H9 (cell line): ENCODE results near the gene CASP8AP2. TPM values are rescaled to one million over a fixed set of nuclear protein-coding genes. Genes with fewer than 3 reads are reported as not detected.

Source experiments
- DNase-seq: peaks from one replicate; pipeline ENCODE4 v3.0.0-alpha.2; 2017
- H2AFZ ChIP-seq: one replicate; pipeline ENCODE4 v1.6.1; 2013; ENCODE audit warnings: mild to moderate bottlenecking, low read length, control low read depth, moderate library complexity
- H2AK5ac ChIP-seq: 2 replicates; pipeline ENCODE4 v1.6.1; 2013; ENCODE audit warnings: low read length, control low read depth, mixed read lengths; ENCODE audit not compliant: insufficient read length
- H2BK120ac ChIP-seq: one replicate; pipeline ENCODE4 v1.6.1; 2013; ENCODE audit warnings: low read depth, mild to moderate bottlenecking, low read length, control low read depth, inconsistent platforms; ENCODE audit not compliant: poor library complexity, severe bottlenecking
- H2BK12ac ChIP-seq: 2 replicates; pipeline ENCODE4 v1.6.1; 2013; ENCODE audit warnings: low read length, control low read depth, mixed read lengths, low read depth; ENCODE audit not compliant: insufficient read length
- H2BK15ac ChIP-seq: 2 replicates; pipeline ENCODE4 v1.6.1; 2013; ENCODE audit warnings: low read depth, low read length, control low read depth
- H2BK20ac ChIP-seq: one replicate; pipeline ENCODE4 v1.6.1; 2013; ENCODE audit warnings: low read depth, mild to moderate bottlenecking, low read length, control low read depth, inconsistent platforms; ENCODE audit not compliant: poor library complexity, severe bottlenecking
- H2BK5ac ChIP-seq: 2 replicates; pipeline ENCODE4 v1.6.1; 2013; ENCODE audit warnings: low read length, control low read depth, mixed read lengths; ENCODE audit not compliant: insufficient read length
- H3K14ac ChIP-seq: 2 replicates; pipeline ENCODE4 v1.6.1; 2013; ENCODE audit warnings: low read length, control low read depth; ENCODE audit not compliant: insufficient read depth
- H3K18ac ChIP-seq: 2 replicates; pipeline ENCODE4 v1.6.1; 2013; ENCODE audit warnings: low read depth, mild to moderate bottlenecking, mixed read lengths, low read length, control low read depth; ENCODE audit not compliant: insufficient read length
- H3K23ac ChIP-seq: 2 replicates; pipeline ENCODE4 v1.6.1; 2013; ENCODE audit warnings: low read length, control low read depth, mixed read lengths, low read depth; ENCODE audit not compliant: insufficient read length
- H3K23me2 ChIP-seq: 2 replicates; pipeline ENCODE4 v1.6.1; 2013; ENCODE audit warnings: low read depth, mild to moderate bottlenecking, mixed read lengths, low read length, control low read depth; ENCODE audit not compliant: insufficient read length, poor library complexity, severe bottlenecking
- H3K27ac ChIP-seq: 2 replicates; pipeline ENCODE4 v1.5.1; 2013; ENCODE audit warnings: low read length, control low read depth, mixed read lengths, low read depth; ENCODE audit not compliant: insufficient read length
- H3K27me3 ChIP-seq: 2 replicates; pipeline ENCODE4 v1.6.1; 2013; ENCODE audit warnings: low read length, control low read depth, inconsistent platforms; ENCODE audit not compliant: insufficient read depth
- H3K4ac ChIP-seq: 2 replicates; pipeline ENCODE4 v1.6.1; 2013; ENCODE audit warnings: low read depth, mild to moderate bottlenecking, control low read depth, inconsistent platforms, low read length, moderate library complexity
- H3K4me1 ChIP-seq: 2 replicates; pipeline ENCODE4 v1.6.1; 2013; ENCODE audit warnings: low read length, control low read depth, inconsistent platforms; ENCODE audit not compliant: insufficient read depth
- H3K4me2 ChIP-seq: 2 replicates; pipeline ENCODE4 v1.6.1; 2013; ENCODE audit warnings: low read length, control low read depth, mixed read lengths; ENCODE audit not compliant: insufficient read length, insufficient read depth
- H3K56ac ChIP-seq: 2 replicates; pipeline ENCODE4 v1.6.1; 2013; ENCODE audit warnings: low read depth, mild to moderate bottlenecking, mixed read lengths, low read length, control low read depth; ENCODE audit not compliant: insufficient read length
- H3K79me1 ChIP-seq: 2 replicates; pipeline ENCODE4 v1.6.1; 2013; ENCODE audit warnings: low read depth, mild to moderate bottlenecking, moderate library complexity, low read length, control low read depth, inconsistent platforms; ENCODE audit not compliant: insufficient read depth, poor library complexity, severe bottlenecking
- H3K79me2 ChIP-seq: 2 replicates; pipeline ENCODE4 v1.6.1; 2013; ENCODE audit warnings: low read length, control low read depth, inconsistent platforms; ENCODE audit not compliant: insufficient read depth
- H3K9ac ChIP-seq: 2 replicates; pipeline ENCODE4 v1.6.1; 2013; ENCODE audit warnings: low read length, control low read depth, mixed read lengths; ENCODE audit not compliant: insufficient read length; ENCODE audit errors: extremely low read depth
- H3K9me3 ChIP-seq: one replicate; pipeline ENCODE4 v1.6.1; 2013; ENCODE audit warnings: low read depth, low read length, inconsistent platforms; ENCODE audit not compliant: control insufficient read depth
- H3T11ph ChIP-seq: one replicate; pipeline ENCODE4 v1.6.1; 2013; ENCODE audit warnings: mild to moderate bottlenecking, low read length, control low read depth, inconsistent platforms
- H4K20me1 ChIP-seq: one replicate; pipeline ENCODE4 v1.6.1; 2013; ENCODE audit not compliant: control insufficient read depth, insufficient read length, insufficient read depth
- H4K5ac ChIP-seq: 2 replicates; pipeline ENCODE4 v1.6.1; 2013; ENCODE audit warnings: low read depth, mild to moderate bottlenecking, mixed read lengths, low read length, control low read depth; ENCODE audit not compliant: insufficient read length
- H4K8ac ChIP-seq: replicated peaks from 2 replicates; pipeline ENCODE4 v1.6.1; 2013; ENCODE audit warnings: low read length, control low read depth, mixed read lengths, low read depth; ENCODE audit not compliant: insufficient read length
- H4K91ac ChIP-seq: 2 replicates; pipeline ENCODE4 v1.6.1; 2013; ENCODE audit warnings: low read depth, mild to moderate bottlenecking, moderate library complexity, mixed read lengths, low read length, control low read depth; ENCODE audit not compliant: insufficient read length
- H3K27ac Mint-ChIP-seq, 3 experiments: 2 replicates in 2 of 3; 3 replicates in 1 of 3; pipeline ENCODE4 v1.8.0; 2020 to 2021; ENCODE audit warnings: mixed read lengths in 3 of 3, mild to moderate bottlenecking in 1 of 3, moderate library complexity in 1 of 3
- H3K27me3 Mint-ChIP-seq: 2 replicates; pipeline ENCODE4 v1.8.0; 2021; ENCODE audit warnings: low read depth, mild to moderate bottlenecking, moderate library complexity, mixed read lengths
- H3K36me3 Mint-ChIP-seq, 3 experiments: 2 replicates in 2 of 3; 3 replicates in 1 of 3; pipeline ENCODE4 v1.8.0; 2020 to 2021; ENCODE audit warnings: low read depth in 3 of 3, mixed read lengths in 3 of 3; ENCODE audit not compliant: insufficient read depth in 1 of 3
- H3K4me1 Mint-ChIP-seq, 2 experiments: 2 replicates each; pipeline ENCODE4 v1.8.0; 2020; ENCODE audit warnings: mixed read lengths in 2 of 2
- H3K4me3 Mint-ChIP-seq, 2 experiments: 2 replicates in 1 of 2; 3 replicates in 1 of 2; pipeline ENCODE4 v1.8.0; 2020 to 2021; ENCODE audit warnings: mild to moderate bottlenecking in 2 of 2, mixed read lengths in 2 of 2, moderate library complexity in 1 of 2
- H3K9me3 Mint-ChIP-seq, 2 experiments: 2 replicates in 1 of 2; 3 replicates in 1 of 2; pipeline ENCODE4 v1.8.0; 2020; ENCODE audit warnings: mild to moderate bottlenecking in 2 of 2, mixed read lengths in 2 of 2, moderate library complexity in 1 of 2
- WGBS: extraction: QIAGEN DNeasy Blood & Tissue Kit; methylation state at CpG from one replicate; pipeline ENCODE4 v1.1.7; 2013; ENCODE audit warnings: missing lambda C conversion rate, low lambda C conversion rate, mixed read lengths; ENCODE audit not compliant: insufficient read length; ENCODE audit errors: extremely low coverage; 5-methylcytosine and 5-hydroxymethylcytosine counted together
- total RNA-seq: library from RNA; stranded (reverse); gene quantifications from 2 replicates; pipeline ENCODE4 v1.2.1, GENCODE V29; 2021
- TF ChIP-seq, protein P1 (sequence below): fragments of 200-600 bp; sonication (generic); conservative IDR thresholded peaks from 3 replicates; pipeline ENCODE4 v1.8.0; 2021; ENCODE audit warnings: antibody characterized with exemption, mild to moderate bottlenecking

Gene CASP8AP2
- total RNA-seq, 1 experiment from 2014 or later, result 33.6 TPM

DNA sequence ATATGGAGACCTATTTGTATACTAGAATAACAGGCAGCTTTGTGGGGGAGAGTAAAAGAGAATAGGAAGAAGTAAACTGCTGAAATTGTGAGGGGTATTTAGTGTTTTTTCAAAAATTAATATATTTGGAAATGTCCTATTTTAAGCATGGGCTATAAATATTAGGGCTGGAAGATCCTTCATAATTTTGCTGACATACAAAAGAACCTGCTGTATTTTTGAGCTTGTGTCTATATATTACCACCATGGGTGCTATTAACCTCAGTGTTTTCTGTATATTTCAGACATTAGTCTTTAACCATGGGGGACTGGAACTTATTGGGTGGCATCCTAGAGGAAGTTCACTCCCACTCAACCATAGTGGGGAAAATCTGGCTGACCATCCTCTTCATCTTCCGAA, 64.5 kb downstream of the CASP8AP2 start, which contains the start of gene GJA10:
TSS of gene GJA10 (plus strand) at position 301 of the 400 bp plus-strand sequence. CDS start at position 301, 0 bp downstream.
- Mint-ChIP-seq H3K4me1 (peaks cover 37 to 38% of the 10 kb centered on the region in 2 experiments), H3K9me3 (no peaks in the 10 kb centered on the region; a peak in 1 of 5 replicates), H3K36me3 (no peaks in the 10 kb centered on the region), H3K27ac (no peak within 1 kb of the TSS), H3K4me3 (no peak within 1 kb of the TSS), H3K27me3 (peaks cover 61% of the 10 kb centered on the region)
- H3K27ac ChIP-seq, result no peak within 1 kb of the TSS
- H3K23me2 ChIP-seq, result no peaks in the 10 kb centered on the region
- no peak within 1 kb of the TSS for H2BK5ac ChIP-seq
- no peak within 1 kb of the TSS for H3K9ac ChIP-seq
- WGBS, result no CpG with 5 or more reads among the region's 1 CpG
- H4K20me1 ChIP-seq, result no peaks in the 10 kb centered on the region
- no peak within 1 kb of the TSS for H2AFZ ChIP-seq
- H3K18ac ChIP-seq, result no peak within 1 kb of the TSS
- H3K79me2 ChIP-seq, result no peaks in the 10 kb centered on the region
- H2BK12ac ChIP-seq, result no peak within 1 kb of the TSS
- H4K8ac ChIP-seq, result no peak within 1 kb of the TSS
- no peak within 1 kb of the TSS for H3K23ac ChIP-seq
- no peaks in the 10 kb centered on the region for H3K9me3 ChIP-seq
- no peak within 1 kb of the TSS for H4K91ac ChIP-seq
- no peak within 1 kb of the TSS for H2BK20ac ChIP-seq
- H3K14ac ChIP-seq, result no peak within 1 kb of the TSS
- H3K27me3 ChIP-seq, result no peaks in the 10 kb centered on the region
- no peak within 1 kb of the TSS for H2BK15ac ChIP-seq
- H2BK120ac ChIP-seq, result no peak within 1 kb of the TSS
- H3K79me1 ChIP-seq, result no peaks in the 10 kb centered on the region
- no peak within 1 kb of the TSS for H4K5ac ChIP-seq
- TF ChIP-seq, protein P1, sequence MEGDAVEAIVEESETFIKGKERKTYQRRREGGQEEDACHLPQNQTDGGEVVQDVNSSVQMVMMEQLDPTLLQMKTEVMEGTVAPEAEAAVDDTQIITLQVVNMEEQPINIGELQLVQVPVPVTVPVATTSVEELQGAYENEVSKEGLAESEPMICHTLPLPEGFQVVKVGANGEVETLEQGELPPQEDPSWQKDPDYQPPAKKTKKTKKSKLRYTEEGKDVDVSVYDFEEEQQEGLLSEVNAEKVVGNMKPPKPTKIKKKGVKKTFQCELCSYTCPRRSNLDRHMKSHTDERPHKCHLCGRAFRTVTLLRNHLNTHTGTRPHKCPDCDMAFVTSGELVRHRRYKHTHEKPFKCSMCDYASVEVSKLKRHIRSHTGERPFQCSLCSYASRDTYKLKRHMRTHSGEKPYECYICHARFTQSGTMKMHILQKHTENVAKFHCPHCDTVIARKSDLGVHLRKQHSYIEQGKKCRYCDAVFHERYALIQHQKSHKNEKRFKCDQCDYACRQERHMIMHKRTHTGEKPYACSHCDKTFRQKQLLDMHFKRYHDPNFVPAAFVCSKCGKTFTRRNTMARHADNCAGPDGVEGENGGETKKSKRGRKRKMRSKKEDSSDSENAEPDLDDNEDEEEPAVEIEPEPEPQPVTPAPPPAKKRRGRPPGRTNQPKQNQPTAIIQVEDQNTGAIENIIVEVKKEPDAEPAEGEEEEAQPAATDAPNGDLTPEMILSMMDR, result no peak
- H3T11ph ChIP-seq, result no peak within 1 kb of the TSS
- H3K56ac ChIP-seq, result no peak within 1 kb of the TSS
- H3K4me1 ChIP-seq, result peaks cover 8% of the 10 kb centered on the region
- no peak for DNase-seq
- no peak within 1 kb of the TSS for H3K4me2 ChIP-seq
- no peak within 1 kb of the TSS for H2AK5ac ChIP-seq
- H3K4ac ChIP-seq, result no peak within 1 kb of the TSS
